NAMALWA (cell line): ENCODE data around the gene TSPAN9.

Experiments used
- DNase-seq: peaks from one replicate; pipeline ENCODE4 v3.0.0-alpha.2; 2015; ENCODE audit warnings: low spot score

TSPAN9 gene

DNA sequence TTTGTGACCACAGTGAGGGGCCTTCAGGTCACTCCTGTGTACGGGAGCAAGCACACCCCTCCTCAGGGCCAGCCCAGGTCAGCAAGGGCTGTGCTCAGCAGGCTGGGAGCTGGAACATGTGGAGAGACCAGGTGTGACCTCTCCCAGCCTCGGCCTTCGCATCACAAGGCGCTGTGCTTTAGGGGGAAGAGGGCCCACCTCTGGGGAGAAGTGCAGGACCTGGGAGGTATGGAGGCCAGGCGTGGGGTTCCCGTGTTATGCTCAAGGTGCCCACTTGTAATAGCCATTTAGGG, 219.2 kb downstream of the TSPAN9 start:
- DNase-seq = no peak

DNA sequence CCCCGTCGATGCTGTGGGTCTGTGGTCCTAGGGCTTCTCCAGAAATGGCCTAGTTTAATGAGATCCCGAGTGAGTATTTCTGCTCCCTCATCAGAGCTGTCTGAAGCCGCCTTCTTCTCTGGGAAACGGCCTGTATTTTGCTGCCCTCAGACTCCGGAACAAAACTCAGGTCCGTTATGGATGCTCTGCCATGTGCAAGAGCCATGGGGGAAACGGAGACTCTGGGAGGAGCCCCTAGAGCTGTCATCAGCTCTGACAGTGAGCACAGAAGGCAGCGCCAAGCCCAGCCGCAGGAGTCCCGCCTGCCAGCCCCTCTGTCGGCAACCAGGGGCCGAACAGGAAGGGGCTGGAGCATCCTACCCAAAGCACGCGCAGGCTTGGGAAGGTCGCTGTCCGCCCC, 221.4 kb downstream of the TSPAN9 start:
- no peak for DNase-seq

DNA sequence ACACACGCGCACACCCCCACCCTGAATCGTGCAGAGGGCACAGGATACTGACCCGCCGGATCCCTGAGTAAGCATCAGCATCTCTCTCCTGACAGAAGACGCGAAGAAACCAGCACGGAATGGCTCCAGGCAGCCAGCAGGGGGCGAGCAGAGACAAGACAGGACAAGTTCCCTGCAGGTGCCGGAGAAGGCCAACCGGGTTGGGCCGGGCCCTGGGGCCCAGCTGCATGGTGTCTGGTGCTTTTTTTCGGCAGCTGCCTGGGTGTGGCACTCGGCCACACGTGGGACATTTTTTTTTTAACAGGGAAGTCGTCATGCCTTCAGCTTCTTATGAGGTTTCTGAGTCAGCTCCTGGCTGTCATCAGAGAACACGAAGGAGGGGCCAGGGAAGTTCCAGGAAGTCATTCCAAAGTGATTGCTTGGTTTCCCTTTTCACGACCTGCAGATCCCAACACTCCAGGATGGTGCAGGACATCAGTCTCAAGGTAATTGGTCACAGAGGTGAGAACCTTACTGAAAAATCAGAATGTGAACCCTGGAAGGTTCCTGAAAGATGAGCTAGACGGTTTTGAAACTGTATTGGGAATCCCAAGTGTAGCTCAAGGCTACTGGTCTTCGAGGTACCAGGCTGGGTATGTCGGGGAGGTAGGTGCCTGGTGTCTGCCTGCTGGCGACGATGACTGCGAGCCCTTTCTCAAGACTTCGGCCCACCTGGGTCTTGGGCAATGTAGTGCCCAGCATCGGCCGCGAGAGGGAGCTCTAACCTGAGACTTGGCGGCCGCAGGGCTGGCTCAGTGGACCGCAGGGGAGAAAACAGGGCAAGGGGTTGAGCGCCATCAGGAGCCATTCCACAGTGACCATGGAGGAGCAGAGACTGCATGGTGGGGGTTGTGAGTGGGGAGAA, 223.0 kb downstream of the TSPAN9 start:
- DNase-seq = peak; percentile 98

- no peak for DNase-seq
These were observed 223.7 kb downstream of the TSPAN9 start for GRCh38 chr12:3300833-3301401.

- no peak for DNase-seq
These were observed 225.3 kb downstream of the TSPAN9 start for GRCh38 chr12:3302401-3303041.

DNA sequence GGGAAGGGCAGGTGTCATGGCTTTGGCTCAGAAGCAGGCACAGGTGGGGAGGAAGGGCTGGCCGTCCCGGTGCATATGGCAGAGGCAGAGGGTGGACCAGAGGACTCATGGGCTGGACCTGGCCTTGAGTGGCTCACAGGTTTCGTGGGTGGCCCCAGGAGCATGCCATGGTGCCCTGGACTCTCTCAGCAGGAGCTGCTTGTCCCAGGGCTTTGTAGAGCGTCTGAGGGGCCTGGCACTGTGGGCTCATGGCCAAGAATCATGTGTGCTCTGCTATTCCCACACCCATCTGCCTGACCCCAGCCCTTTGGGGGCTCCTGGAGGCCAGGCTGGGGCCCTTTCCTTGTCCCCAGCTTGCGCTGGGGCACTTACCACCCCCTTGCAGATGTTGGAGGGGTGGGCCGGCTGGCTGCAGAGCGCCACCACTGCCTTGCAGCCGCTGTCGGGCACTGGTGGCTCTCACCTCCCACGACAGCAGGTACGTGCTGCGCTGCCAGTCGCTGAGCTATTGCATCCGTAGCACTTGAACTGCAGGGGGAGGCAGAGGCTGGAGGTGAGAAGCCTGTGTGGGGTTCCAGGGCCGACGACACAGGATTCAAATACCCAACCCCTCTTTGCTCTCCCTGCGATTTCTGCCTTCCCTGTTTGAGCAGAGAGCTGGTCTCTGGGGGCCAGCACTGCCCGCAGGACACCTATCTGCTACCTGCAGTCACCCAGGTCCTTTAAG, 226.4 kb downstream of the TSPAN9 start:
- no peak for DNase-seq

- no peak for DNase-seq
These were observed 227.4 kb downstream of the TSPAN9 start for GRCh38 chr12:3304436-3305165.

DNA sequence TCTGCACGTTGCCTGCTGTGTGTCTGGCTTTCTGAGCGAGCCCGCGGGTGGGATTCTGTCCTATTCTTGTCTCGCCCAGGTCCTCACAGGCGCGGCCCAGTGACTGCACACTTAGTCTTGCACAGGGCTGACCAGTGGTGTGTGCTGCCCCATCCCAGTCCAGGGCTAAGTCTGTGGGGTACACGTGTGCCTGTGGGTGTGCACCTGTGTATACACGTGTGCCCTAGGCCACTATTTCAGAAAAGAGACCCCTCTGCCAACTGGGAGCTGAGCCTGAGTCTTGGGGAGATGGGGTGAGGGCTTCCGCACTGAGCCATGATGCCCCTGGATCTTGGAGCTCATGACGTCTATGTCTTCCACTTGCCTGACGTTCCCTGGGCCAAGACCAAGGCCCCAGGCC, 228.3 kb downstream of the TSPAN9 start:
- DNase-seq = no peak

DNA sequence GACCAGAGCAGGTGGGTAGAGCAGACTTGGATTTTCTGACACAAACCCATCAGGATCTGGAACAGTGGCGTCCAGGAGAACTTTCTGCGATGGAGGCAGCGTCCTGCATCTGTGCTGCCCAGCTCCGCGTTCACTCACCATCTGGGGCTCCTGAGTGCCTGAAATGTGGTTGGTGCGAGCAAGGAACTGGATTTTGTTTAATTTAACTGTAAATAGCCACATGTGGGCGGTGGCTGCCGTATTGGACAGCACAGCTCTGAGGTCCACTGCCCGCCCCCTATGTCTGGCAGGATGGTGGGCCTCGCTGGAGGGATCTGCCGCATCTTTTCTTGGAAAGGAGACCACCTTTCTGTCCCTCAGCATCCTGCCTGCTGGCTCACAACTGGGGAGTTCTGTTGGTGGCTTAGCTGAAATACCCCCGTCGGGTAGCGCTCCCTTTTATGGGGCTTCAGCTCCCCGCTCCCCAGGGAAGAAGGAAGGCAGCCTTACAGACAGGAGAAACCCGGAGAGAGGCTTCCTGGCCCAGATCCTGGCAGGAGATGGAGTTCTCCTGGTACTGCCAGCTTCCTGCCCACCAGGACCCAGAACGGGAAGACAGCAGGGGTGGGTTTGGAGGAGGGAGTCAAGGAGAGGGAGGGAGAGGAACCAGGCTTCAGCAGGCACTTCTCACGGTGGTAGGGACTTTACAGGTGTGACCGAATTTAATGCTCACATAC, 228.9 kb downstream of the TSPAN9 start:
- no peak for DNase-seq

DNA sequence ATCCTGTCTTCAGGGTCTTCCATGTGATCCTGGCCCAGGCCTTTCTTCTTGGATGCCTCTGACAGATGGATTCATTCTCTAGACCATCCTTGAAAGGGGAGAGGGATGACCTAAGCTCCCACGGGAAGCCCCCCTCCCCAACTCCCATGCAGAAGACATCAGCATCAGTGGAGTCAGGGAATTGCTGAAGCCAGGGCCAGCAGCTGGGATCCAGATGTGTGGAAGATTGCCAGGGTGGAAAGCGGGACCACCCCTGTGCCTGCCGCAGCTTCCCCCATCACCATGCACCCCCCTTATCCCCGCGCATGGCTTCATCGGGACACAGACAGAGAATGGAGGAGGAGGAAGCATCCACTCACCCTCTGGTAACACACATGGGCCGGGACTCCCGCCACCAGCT, 230.2 kb downstream of the TSPAN9 start:
- DNase-seq = no peak

DNA sequence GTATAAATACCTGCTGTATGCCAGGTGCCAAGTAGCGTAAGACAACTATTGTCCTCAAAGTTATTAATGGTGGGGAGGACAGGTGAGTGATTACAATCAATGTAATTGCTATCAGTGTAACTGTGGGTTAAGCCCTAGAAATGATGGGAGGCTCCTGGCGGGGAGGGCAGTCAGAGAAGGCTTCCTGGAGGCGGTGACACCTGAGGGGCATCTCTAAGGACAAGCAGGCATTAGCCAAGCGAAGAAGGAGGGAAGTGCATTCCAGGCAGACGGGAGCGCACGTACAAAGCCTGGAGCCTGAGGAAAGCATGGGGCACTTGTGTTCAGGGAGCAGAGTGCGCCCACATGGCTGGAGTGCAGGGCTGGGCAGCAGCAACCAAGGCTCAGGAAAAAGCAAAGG, 230.9 kb downstream of the TSPAN9 start:
- DNase-seq = no peak

- no peak for DNase-seq
These were observed 231.4 kb downstream of the TSPAN9 start for GRCh38 chr12:3308609-3309008.

DNA sequence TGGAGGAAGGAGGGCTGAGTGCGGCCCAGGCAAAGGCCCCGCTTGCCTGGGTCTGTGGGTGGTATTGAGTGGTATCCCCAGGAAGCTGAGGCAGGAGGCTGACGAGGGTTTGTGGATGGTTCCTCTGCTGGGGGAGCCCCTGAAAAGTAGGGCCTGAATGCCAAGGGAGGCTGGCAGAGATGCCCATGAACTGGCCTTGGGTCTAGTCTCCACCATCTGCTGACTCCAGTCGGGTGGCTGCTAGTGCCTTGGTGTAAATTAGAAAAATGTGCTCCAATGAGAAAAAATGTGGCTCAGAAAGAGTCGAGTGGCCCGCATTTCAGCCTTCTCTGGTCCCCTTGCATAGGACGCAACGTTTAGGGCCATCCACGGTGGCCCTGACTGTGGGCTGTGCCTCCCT, 232.6 kb downstream of the TSPAN9 start:
- no peak for DNase-seq

- DNase-seq = no peak
These were observed 233.3 kb downstream of the TSPAN9 start for GRCh38 chr12:3310271-3311026.

GRCh38 chr12:3311027-3311402, 233.8 kb downstream of the TSPAN9 start:
- no peak for DNase-seq

DNA sequence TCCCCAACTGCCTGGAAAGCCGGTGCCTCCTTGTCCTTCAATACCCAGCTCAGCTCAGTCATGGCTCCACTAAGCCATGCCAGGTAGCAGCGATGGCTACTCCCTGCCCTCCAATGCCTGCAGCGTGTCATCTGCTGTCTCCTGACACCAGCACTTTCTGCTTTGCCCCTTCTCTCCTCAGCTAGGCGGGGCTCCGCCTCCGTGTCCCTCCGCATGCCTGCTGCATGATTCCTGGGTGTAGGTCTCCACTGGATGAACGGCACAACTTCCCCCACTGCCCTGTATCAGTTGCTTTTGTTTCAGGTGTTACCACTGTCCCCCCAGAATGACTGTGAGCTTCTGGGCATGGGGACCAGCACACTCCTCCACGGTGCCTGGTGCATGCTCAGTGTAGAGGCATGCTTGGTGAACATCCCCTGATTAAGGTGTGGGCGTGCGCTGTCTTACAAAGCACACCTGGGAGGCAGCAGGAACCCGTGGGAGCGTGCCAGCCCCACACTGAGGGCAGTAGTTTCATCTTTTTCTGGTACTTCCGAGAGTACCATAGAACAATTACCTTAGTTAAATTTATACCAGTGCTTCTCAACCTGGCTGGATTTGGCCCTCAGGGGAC, 234.4 kb downstream of the TSPAN9 start:
- no peak for DNase-seq

DNA sequence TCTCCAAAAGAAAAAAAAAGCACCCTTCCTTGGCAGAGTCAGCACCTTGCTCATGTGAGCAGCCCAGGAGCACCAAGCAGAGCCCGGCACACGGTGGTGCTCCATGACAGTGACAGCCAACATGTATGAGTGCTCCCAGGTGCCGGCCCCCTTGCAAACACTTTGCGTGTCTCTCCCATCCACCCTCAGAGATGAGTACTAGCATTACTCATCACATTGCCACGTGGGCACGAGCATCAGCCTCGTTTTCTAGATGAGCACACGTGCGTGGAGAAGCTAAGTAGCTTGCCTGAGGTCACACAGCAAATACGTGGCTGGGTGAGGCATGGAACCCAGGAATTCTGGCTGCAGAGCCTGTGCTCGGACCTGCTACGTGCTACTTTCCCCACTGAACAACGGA, 235.9 kb downstream of the TSPAN9 start:
- no peak for DNase-seq

DNA sequence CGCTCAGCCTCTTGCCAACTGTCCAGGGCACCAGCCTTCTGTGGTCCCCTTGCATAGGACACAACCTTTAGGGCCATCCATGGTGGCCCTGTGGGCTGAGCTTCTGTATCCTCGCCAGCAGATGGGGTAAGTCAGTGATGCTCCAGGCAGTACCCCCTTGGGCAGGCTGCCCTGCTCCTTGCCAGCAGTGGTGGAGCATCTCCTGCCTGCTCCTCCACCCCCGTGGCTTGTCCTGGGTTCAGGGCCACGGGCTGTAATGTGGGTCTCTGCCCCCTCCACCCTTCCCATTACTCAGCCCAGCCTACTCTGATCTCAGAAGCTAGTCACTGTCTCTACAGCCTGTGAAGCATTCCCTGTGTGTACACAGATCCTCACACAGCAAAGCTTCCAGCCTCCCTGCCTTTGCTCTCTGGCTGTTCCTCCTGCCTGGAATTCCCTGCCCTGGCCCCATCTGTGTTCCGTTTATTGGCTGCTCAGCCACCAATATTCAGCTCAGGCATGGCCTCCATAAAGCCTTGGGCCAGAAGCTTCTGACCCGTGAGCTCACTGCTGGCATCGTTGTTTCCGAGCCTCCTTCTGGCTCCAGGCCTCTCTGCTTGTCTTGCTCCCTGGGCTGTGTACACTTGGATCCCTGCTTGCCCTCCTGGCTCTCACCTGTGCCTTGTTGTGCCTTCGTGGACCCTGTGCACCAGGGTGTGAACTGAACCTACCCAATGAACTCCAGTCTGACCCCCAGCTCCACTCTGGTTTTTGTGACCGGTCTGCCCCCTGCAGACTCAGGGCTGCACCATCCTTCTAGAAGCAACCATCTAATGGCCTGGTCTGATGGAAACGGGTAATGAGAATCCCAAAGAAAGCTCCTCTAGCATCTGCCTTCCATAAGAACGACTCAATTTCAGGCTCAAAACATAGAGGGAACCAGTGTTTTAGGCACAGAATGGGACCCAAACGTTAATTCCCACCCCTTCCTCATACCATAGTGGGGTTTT, 236.8 kb downstream of the TSPAN9 start:
- DNase-seq = peak; percentile 70

DNA sequence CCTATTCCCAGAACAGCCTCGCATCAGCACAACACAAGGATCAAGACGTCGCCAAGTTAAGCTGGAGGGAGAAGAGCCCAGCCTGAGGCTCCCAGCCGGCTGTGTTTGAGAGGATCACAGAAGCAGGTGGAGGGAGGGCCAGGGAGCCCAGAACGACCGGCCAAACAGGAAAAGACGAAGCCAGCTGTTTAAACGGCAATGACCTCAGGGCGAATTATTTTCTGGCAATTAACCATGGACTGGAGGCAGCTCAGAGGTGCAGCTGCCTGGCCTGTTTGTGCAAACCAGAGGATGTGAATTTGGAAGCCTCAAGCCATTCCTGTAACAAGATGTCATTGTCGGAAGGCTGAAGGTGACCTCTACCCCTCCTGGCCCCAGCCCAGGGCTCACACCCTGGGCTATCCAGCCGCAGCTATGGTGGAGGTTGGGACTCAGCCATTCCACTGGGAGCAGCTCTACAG, 238.1 kb downstream of the TSPAN9 start:
- DNase-seq = no peak
